Thyroid gland (tissue), 4 donors: Measurements from ENCODE around the gene HSPB6. TPM values are rescaled to one million over a fixed set of nuclear protein-coding genes. Genes with fewer than 3 reads are reported as not detected.
"Not testable (repeated sequence)": the region's sequence is repeated elsewhere in the genome, so short reads cannot be mapped to it uniquely, and the experiment has no call there.

Experiments
- DNase-seq, 2 donors: peaks; one replicate each; pipeline ENCODE4 v3.0.0-alpha.2; 2019
- H3K27ac ChIP-seq, 3 donors: fragments of 200-600 bp; sonication (generic); 1 replicate in 2 of 3; 2 replicates in 1 of 3; pipeline ENCODE4 v1.5.1; 2016 to 2019; ENCODE audit warnings: mild to moderate bottlenecking in 1 of 3, moderate library complexity in 1 of 3
- H3K27me3 ChIP-seq: fragments of 200-600 bp; sonication (generic); one replicate; pipeline ENCODE4 v1.5.1; 2019
- H3K36me3 ChIP-seq, 2 donors: fragments of 200-600 bp; sonication (generic); one replicate each; pipeline ENCODE4 v1.5.1; 2016 to 2019
- H3K4me1 ChIP-seq, 2 donors: fragments of 200-600 bp; sonication (generic); one replicate each; pipeline ENCODE4 v1.5.1; 2017 to 2019
- H3K4me3 ChIP-seq, 3 donors: fragments of 200-600 bp; sonication (generic); replicated peaks in 1 of 3; 1 replicate in 2 of 3; 2 replicates in 1 of 3; pipeline ENCODE4 v1.5.1; 2016; ENCODE audit warnings: mild to moderate bottlenecking in 1 of 3
- H3K9me3 ChIP-seq: fragments of 200-600 bp; sonication (generic); one replicate; pipeline ENCODE4 v1.5.1; 2017
- CTCF ChIP-seq, 6 experiments: fragments of 200-600 bp in 3 of 6; fragments of 450-650 bp in 3 of 6; sonication (generic) in 3 of 6; IDR thresholded peaks; one replicate each; pipeline ENCODE4 v1.5.1; 2016 to 2019; ENCODE audit warnings: antibody characterized with exemption in 6 of 6, mild to moderate bottlenecking in 2 of 6, inconsistent platforms in 1 of 6, moderate library complexity in 1 of 6
- POLR2A ChIP-seq, 2 donors: fragments of 450-650 bp; IDR thresholded peaks; one replicate each; pipeline ENCODE4 v1.6.1; 2017; ENCODE audit warnings: antibody characterized with exemption in 2 of 2, mild to moderate bottlenecking in 2 of 2, moderate library complexity in 1 of 2
- WGBS, 2 donors: methylation state at CpG; one replicate each; pipeline ENCODE4 v1.1.5; 2017; 5-methylcytosine and 5-hydroxymethylcytosine counted together
- intact Hi-C: fragments of 100-400 bp; cut with DNase I; formaldehyde crosslinking; loops from one replicate; pipeline ENCODE4 v1.15.1; 2023
- total RNA-seq, 4 donors: library from RNA; depleted of rRNA; stranded (reverse); fragments of >200 nt; gene quantifications; one replicate each; pipeline ENCODE4 v1.2.3, GENCODE V29; 2016

HSPB6 gene
- total RNA-seq, 4 donors from 2014 or later: 17.3 to 31.8 (median 23.1) TPM

DNA sequence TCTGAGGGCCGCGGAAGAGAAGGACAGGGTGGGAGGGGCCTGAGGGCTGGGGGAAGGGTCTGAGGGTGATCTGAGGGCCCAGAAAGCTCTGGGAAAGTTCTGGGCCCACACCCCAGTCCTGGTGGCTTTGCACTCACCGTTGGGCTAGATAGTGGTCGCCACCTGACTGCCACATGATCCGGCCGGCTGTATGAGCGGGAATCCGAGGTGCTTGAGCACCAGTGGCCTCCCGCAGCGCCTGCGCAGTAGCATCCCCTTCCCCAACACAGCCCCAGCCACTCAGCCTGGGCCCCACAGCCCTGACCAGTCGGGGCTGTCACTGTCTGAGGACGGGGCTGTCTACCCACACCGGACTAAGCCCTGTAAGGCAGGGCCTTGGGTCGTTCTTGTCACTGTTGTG, 40.8 kb upstream of the HSPB6 start:
- Histone ChIP-seq H3K27ac (no peak overlapping the region), H3K9me3 (no peaks in the 10 kb centered on the region), H3K4me3 (no peak overlapping the region), H3K27me3 (peaks cover 7% of the 10 kb centered on the region), H3K4me1 (no peaks in the 10 kb centered on the region), H3K36me3 (no peaks in the 10 kb centered on the region)
- 2 to 5% methylated on average over 5 to 13 of the region's 15 CpGs for WGBS, 2 donors
- no peak for DNase-seq
- intact Hi-C loops: no loop called here
- TF ChIP-seq POLR2A (IDR thresholded peaks at IDR 0.05) (no peak), CTCF (IDR thresholded peaks at IDR 0.05) (no peak)

- DNase-seq: no peak
- TF ChIP-seq POLR2A (IDR thresholded peaks at IDR 0.05) (no peak), CTCF (IDR thresholded peaks at IDR 0.05) (no peak)
- intact Hi-C loops: no loop called here
- peaks cover 7% of the 10 kb centered on the region for H3K27me3 ChIP-seq
- H3K4me1 ChIP-seq: no peaks in the 10 kb centered on the region
- no peak overlapping the region for H3K4me3 ChIP-seq
- no peaks in the 10 kb centered on the region for H3K36me3 ChIP-seq
- H3K27ac ChIP-seq: no peak overlapping the region
- H3K9me3 ChIP-seq: no peaks in the 10 kb centered on the region
- WGBS, 2 donors: 14 to 28% methylated on average over 39 of the region's 39 CpGs
These were observed 40.1 kb upstream of the HSPB6 start for GRCh38 chr19:35796645-35797542.

GRCh38 chr19:35795564-35795963, 38.7 kb upstream of the HSPB6 start:
- H3K4me3 ChIP-seq, H3K27ac ChIP-seq, H3K27me3 ChIP-seq, H3K9me3 ChIP-seq, H3K4me1 ChIP-seq, DNase-seq, H3K36me3 ChIP-seq, intact Hi-C loops: not testable (repeated sequence)
- 80 to 94% methylated on average over 1 of the region's 1 CpG for WGBS, 2 donors

- 82 to 88% methylated on average over 7 of the region's 7 CpGs for WGBS, 2 donors
- no peak for DNase-seq
These were observed 36.7 kb upstream of the HSPB6 start for GRCh38 chr19:35793381-35794165.

GRCh38 chr19:35792888-35793287, 36.1 kb upstream of the HSPB6 start:
- no peaks in the 10 kb centered on the region for H3K36me3 ChIP-seq
- H3K27ac ChIP-seq: no peak overlapping the region
- intact Hi-C loops: no loop called here
- 66 to 90% methylated on average over 2 to 3 of the region's 8 CpGs for WGBS, 2 donors
- peaks cover 7% of the 10 kb centered on the region for H3K27me3 ChIP-seq
- no peaks in the 10 kb centered on the region for H3K9me3 ChIP-seq
- peaks cover 0 to 8% of the 10 kb centered on the region in 2 donors for H3K4me1 ChIP-seq
- no peak for DNase-seq
- no peak for TF ChIP-seq POLR2A (IDR thresholded peaks at IDR 0.05)
- no peak for TF ChIP-seq CTCF (IDR thresholded peaks at IDR 0.05)
- H3K4me3 ChIP-seq: no peak overlapping the region

More at GRCh38 chr19:35793381-35794165, 36.7 kb upstream of the HSPB6 start:
- no peak overlapping the region for H3K27ac ChIP-seq
- no peaks in the 10 kb centered on the region for H3K9me3 ChIP-seq
- H3K36me3 ChIP-seq: no peaks in the 10 kb centered on the region
- intact Hi-C loops: no loop called here
- H3K4me3 ChIP-seq: no peak overlapping the region
- TF ChIP-seq CTCF (IDR thresholded peaks at IDR 0.05) (no peak), POLR2A (IDR thresholded peaks at IDR 0.05) (no peak)
- H3K4me1 ChIP-seq: peaks cover 0 to 8% of the 10 kb centered on the region in 2 donors
- peaks cover 7% of the 10 kb centered on the region for H3K27me3 ChIP-seq
